Bronchial epithelial cell (primary cell): Measurements from ENCODE around the gene CCDC85C. TPM values are rescaled to one million over a fixed set of nuclear protein-coding genes. Genes with fewer than 3 reads are reported as not detected.

Experiments
- DNase-seq: peaks from one replicate; pipeline ENCODE4 v3.0.0-alpha.2; 2010; ENCODE audit warnings: low read depth
- FAIRE-seq: peaks from 2 replicates; lab custom pipeline; 2011; peaks lifted over from hg19 to GRCh38; lab: Jason Lieb, UNC
- H3K27me3 ChIP-seq: 2 replicates; pipeline ENCODE4 v1.5.1; 2011; ENCODE audit warnings: low read length; ENCODE audit not compliant: control insufficient read depth, insufficient read depth
- H3K36me3 ChIP-seq: 2 replicates; pipeline ENCODE4 v1.5.1; 2011; ENCODE audit warnings: low read length; ENCODE audit not compliant: control insufficient read depth, insufficient read depth
- H3K4me3 ChIP-seq: 2 replicates; pipeline ENCODE4 v1.5.1; 2011; ENCODE audit warnings: mild to moderate bottlenecking, low read depth, low read length, control low read depth
- total RNA-seq: library from RNA; depleted of rRNA; stranded (reverse); fragments of >200 nt; gene quantifications from 2 replicates; pipeline ENCODE4 v1.2.1, GENCODE V29; 2014
- TF ChIP-seq, protein P1 (sequence below): IDR thresholded peaks from 2 replicates; pipeline ENCODE4 v1.5.1; 2011; ENCODE audit warnings: mild to moderate bottlenecking, moderate library complexity, low read length, control low read depth, inconsistent platforms; ENCODE audit not compliant: insufficient read depth, severe bottlenecking

CCDC85C gene
- total RNA-seq, 1 donor from 2014 or later: 26.6 TPM

DNA sequence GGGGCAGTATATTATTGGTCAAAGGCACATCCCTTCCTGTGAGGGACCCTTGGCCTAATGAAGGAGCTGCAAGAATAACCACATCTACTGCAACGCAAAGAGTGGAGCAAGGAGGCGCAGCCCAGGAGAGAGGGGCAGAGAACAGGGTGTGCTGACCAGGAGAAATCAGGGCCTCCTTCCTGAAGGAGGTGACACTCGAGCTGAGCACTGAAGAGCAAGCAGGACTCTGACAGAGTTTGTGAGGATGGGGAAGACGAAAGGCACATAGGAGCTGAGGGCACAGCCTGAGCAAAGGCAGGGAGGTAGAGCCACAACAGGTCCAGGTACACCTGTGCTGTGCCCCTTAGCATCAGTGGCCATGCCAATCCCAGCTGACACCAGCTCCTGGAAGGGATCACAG lies 60.6 kb downstream of the CCDC85C start:
- no peak for FAIRE-seq
- TF ChIP-seq, protein P1, sequence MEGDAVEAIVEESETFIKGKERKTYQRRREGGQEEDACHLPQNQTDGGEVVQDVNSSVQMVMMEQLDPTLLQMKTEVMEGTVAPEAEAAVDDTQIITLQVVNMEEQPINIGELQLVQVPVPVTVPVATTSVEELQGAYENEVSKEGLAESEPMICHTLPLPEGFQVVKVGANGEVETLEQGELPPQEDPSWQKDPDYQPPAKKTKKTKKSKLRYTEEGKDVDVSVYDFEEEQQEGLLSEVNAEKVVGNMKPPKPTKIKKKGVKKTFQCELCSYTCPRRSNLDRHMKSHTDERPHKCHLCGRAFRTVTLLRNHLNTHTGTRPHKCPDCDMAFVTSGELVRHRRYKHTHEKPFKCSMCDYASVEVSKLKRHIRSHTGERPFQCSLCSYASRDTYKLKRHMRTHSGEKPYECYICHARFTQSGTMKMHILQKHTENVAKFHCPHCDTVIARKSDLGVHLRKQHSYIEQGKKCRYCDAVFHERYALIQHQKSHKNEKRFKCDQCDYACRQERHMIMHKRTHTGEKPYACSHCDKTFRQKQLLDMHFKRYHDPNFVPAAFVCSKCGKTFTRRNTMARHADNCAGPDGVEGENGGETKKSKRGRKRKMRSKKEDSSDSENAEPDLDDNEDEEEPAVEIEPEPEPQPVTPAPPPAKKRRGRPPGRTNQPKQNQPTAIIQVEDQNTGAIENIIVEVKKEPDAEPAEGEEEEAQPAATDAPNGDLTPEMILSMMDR: no peak
- H3K27me3 ChIP-seq: no peaks in the 10 kb centered on the region
- no peak for DNase-seq
- H3K36me3 ChIP-seq: no peaks in the 10 kb centered on the region
- no peak overlapping the region for H3K4me3 ChIP-seq

DNA sequence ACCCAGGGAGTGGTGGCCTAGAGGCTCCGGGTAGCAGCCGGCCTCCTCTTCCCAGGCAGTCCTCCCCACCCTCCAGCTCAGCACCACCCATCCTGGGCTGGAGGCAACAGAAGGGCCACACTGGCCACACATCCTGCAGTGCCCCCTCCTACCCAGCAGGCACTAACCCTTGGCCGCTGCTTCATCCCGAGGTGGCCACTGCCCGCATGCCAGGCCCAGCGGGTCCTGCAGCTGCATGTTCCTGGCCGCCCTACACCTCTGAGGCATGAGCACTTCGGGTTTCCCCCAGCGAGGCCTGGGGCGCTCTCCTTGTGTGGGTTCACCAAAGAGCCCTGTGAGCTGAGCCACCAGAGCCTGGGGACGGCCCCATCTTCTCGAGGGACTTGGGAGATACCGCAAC lies 61.4 kb downstream of the CCDC85C start:
- Histone ChIP-seq H3K36me3 (no peaks in the 10 kb centered on the region), H3K4me3 (no peak overlapping the region), H3K27me3 (no peaks in the 10 kb centered on the region)
- DNase-seq (no peak), FAIRE-seq (no peak)
- TF ChIP-seq, protein P1: no peak

- FAIRE-seq (no peak), DNase-seq (no peak)
- Histone ChIP-seq H3K4me3 (no peak overlapping the region), H3K27me3 (no peaks in the 10 kb centered on the region), H3K36me3 (no peaks in the 10 kb centered on the region)
- TF ChIP-seq, protein P1: no peak
Observed at GRCh38 chr14:99541677-99542470, 62.1 kb downstream of the CCDC85C start.

- Histone ChIP-seq H3K4me3 (no peak overlapping the region), H3K27me3 (no peaks in the 10 kb centered on the region), H3K36me3 (no peaks in the 10 kb centered on the region)
- DNase-seq (no peak), FAIRE-seq (no peak)
- TF ChIP-seq, protein P1: no peak
Observed at GRCh38 chr14:99541211-99541610, 62.8 kb downstream of the CCDC85C start.

GRCh38 chr14:99540196-99541032 lies 63.6 kb downstream of the CCDC85C start:
- H3K4me3 ChIP-seq: no peak overlapping the region
- peaks cover 3% of the 10 kb centered on the region for H3K36me3 ChIP-seq
- TF ChIP-seq, protein P1: no peak
- no peak for DNase-seq
- H3K27me3 ChIP-seq: no peaks in the 10 kb centered on the region
- FAIRE-seq: no peak
